GM19239 (cell line): Measurements from ENCODE around the gene ADISSP.

Experiments
- DNase-seq: peaks from one replicate; pipeline ENCODE4 v3.0.0; 2011; ENCODE audit warnings: low spot score; ENCODE audit not compliant: insufficient read length
- FAIRE-seq: peaks from 2 replicates; lab custom pipeline; 2011; peaks lifted over from hg19 to GRCh38; lab: Jason Lieb, UNC

Gene ADISSP

DNA sequence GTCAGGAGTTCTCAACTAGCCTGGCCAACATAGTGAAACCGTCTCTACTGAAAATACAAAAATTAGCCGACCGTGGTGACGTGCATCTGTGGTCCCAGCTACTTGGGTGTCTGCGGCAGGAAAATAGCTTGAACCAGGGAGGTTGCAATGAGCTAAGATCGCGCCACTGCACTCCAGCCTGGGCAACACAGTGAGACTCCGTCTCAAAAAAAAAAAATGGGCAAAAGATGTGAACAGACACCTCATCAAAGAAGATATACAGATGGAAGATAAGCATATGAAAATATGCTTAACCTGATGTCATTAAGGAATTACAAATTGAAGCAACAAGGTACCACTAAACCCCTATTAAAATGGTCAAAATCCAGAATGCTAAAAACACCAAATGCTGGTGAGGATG, 44.3 kb downstream of the ADISSP start:
- no peak for FAIRE-seq
- DNase-seq = no peak

- no peak for DNase-seq
- FAIRE-seq = no peak
Measured at GRCh38 chr20:3721912-3722311, 45.6 kb downstream of the ADISSP start.

- FAIRE-seq (no peak), DNase-seq (no peak)
Measured at GRCh38 chr20:3720626-3721025, 46.9 kb downstream of the ADISSP start.

DNA sequence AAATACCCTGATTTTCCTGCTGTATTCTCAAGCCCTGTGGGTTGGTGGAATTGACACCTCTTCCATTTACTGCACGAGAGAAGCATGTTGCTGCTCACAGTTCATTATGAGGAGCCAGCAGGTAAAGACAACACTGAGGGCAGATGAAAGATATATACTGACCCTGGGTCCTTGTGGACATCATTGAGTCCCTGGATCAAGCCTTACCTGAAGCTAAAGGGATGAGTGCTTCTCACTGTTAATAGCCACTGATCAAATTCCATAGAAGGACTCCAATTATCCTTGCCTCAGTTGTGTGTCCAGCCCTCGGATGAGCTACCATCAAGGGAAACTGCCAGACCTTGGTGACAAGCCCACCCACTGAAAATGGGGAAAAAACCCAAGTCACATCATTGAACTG, 47.5 kb downstream of the ADISSP start:
- FAIRE-seq = no peak

GRCh38 chr20:3719046-3719445, 48.5 kb downstream of the ADISSP start:
- DNase-seq (no peak), FAIRE-seq (no peak)

More for the DNA sequence above, 47.5 kb downstream of the ADISSP start:
- DNase-seq = no peak

DNA sequence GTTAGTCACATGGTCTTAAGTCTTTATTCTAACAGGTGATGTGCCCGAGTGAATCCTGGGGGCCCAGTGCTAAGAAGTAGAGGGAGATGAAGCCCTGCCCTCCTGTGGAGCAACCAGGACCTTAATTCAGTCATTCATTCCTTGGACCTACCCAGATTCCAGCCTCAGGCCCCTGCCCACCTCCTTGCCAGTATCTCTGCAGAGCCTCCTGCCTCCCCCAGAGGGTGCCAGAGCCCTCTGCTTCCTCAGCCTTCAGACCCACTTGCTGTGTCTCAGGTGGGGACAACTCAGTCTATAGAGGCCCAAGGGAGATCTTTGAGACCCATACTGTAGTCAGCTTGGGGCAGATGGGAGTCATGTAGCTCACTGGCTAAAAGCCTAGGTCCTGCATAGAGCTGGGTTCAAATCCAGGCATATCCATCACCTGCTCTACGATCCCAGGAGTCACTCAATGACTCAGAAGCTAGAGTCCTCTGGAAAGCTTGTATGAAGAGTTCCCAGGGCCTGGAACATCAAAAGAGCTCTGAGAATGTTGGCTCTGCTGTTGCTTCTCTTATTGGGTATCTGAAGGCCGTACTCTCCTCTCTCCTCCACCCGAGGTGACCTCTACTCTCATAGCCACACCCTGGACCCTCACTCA, 51.2 kb downstream of the ADISSP start:
- DNase-seq (no peak), FAIRE-seq (peak; percentile 72)

- FAIRE-seq (no peak), DNase-seq (no peak)
Measured at GRCh38 chr20:3714092-3714491, 53.5 kb downstream of the ADISSP start.

DNA sequence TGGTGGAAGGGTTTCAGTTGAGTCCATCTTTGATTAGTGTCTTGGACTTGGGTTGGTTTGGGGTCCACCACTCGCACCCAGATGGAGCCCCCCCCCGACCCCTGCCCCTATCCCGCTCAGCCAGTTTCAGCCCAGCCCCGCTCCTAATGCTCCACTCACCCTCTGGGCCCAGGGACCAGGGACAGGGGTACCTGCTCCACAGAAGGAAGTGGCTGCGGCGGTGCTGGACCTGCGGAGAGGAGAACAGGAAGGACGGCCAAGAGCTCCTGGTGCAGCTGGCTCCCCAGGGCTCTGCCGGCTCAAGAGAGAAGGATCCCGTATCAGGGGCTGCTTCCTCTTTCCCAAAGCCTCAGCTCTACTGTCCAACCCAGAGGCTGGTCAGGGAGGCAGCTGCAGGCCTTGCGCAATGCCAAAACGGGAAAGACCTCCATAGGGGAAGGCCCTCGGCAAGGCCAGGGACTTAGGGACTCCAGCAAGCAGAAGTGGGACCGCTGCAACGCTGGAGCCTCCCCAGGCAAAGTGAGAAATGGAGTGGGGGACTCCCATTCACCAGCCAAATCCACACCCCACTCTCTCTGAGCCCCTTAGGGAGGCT, 55.2 kb downstream of the ADISSP start, which contains the start of gene SIGLEC1:
Gene SIGLEC1, minus strand, starts transcription at position 322 of the 595 bp plus-strand sequence. CDS start 5,472 bp downstream, outside the sequence.
- DNase-seq = no peak
- FAIRE-seq = no peak

DNA sequence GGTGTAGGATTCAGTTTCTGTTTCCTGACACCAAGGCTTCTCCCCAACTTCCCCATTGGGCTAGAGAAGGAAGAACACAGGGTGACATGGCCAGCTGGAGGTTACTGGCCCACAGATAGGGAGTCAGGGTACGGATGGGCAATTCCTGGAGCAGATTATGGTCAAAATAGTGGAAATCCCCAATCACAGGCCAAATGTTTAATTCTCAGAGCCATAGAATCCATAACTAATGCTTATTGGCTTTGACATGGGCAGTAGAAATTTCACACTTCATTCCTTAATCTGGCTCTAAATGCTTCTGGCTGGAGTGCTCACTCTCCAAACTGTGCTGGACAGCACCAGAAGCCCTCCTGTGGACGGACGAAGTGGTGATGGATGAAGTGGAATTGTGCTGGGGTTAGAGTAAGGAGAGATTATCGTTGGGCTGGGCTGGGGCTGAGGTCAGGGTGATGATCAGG, 56.0 kb downstream of the ADISSP start:
- DNase-seq = no peak
- no peak for FAIRE-seq

DNA sequence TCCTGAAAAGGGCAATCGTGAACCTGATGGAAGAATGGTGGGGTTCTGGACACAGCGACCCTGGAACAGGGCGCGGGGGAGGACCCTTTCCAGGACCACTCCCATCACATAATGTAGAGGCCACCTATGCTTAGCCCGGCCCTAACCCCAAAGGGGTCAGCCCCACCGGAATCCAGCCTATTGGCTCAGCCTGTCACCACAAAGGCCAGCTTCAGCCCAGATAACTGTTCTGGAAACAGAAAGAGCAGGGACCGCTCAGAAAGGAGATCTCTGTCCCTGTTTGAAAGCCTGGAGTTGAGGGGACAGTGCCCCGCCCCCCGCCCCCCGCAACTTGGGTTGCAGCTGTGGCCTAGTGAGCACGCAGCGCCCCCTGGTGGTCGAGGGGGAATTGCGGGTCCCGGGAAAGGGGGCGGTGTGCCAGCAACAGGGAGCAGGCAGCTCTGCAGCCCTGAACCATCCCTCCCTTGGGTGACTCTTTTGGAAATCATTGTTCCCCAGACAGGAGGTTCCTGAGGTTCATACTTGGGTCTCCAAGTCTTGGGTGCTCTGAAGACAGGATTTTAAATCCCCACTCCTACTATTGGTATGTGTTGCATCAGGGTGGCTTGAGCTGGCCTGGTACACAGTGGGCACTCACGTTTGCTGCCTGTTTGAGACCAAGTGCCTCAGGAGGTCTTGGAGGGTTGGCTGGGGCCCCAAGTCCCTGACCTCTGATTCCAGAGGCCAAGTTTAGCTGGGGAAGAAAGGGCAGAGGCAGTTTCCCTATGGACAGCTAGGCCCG, 56.7 kb downstream of the ADISSP start:
- FAIRE-seq (peak; percentile 53), DNase-seq (peak; percentile 81)

- FAIRE-seq (no peak), DNase-seq (no peak)
Measured at GRCh38 chr20:3710011-3710466, 57.5 kb downstream of the ADISSP start.

GRCh38 chr20:3707508-3707899, 60.0 kb downstream of the ADISSP start:
- DNase-seq = no peak
- FAIRE-seq = no peak

- FAIRE-seq (no peak), DNase-seq (no peak)
Measured at GRCh38 chr20:3706774-3707507, 60.6 kb downstream of the ADISSP start.

GRCh38 chr20:3705970-3706739, 61.4 kb downstream of the ADISSP start:
- DNase-seq (no peak), FAIRE-seq (no peak)

DNA sequence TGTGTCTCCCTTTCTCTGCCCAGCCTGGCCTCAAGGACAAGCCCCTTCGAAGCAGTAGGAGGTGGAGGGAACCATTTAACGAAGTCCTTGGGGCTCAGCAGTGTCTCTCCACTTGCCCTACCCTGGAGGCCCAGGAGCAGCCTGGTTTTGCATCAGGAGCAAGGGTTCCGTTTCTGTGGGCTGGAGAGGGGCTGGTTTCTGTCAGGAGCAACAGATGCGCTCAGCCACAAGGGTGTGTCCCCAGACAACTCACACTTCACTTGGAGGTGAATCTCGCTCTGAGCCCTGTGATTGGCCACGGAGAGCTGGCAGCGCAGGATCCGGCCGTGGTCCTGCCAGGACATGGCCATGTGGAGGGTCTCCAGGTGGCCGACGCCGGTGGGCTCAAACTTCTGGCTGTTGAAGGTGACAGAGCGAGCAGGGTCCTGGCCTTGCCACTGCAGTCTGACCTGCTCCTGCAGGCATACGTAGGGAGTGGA, 62.0 kb downstream of the ADISSP start:
- FAIRE-seq = no peak
- no peak for DNase-seq

GRCh38 chr20:3704087-3704486, 63.5 kb downstream of the ADISSP start:
- DNase-seq (no peak), FAIRE-seq (no peak)
